Mesothelial cell of epicardium (in vitro differentiated cells): Measurements from ENCODE around the gene LATS2. TPM values are rescaled to one million over a fixed set of nuclear protein-coding genes. Genes with fewer than 3 reads are reported as not detected.
A peak's percentile ranks its signal among the peaks of the same experiment; 100 is the strongest.

ENCODE experiments used
- DNase-seq, 2 experiments: peaks; one replicate each; pipeline ENCODE4 v3.0.0; 2021; ENCODE audit warnings: low spot score in 2 of 2; ENCODE audit not compliant: unreplicated experiment in 2 of 2
- H3K27ac Mint-ChIP-seq: 2 replicates; pipeline ENCODE4 v1.8.0; 2021; ENCODE audit warnings: mixed read lengths
- H3K27me3 Mint-ChIP-seq: 2 replicates; pipeline ENCODE4 v1.8.0; 2021; ENCODE audit warnings: low read depth, mixed read lengths
- H3K36me3 Mint-ChIP-seq: 2 replicates; pipeline ENCODE4 v1.8.0; 2021; ENCODE audit warnings: mixed read lengths
- H3K4me1 Mint-ChIP-seq: 2 replicates; pipeline ENCODE4 v1.8.0; 2021; ENCODE audit warnings: mixed read lengths
- H3K4me3 Mint-ChIP-seq: 2 replicates; pipeline ENCODE4 v1.8.0; 2021; ENCODE audit warnings: mild to moderate bottlenecking, moderate library complexity, mixed read lengths
- H3K9me3 Mint-ChIP-seq: 2 replicates; pipeline ENCODE4 v1.8.0; 2021; ENCODE audit warnings: mixed read lengths
- total RNA-seq: library from RNA; stranded (reverse); gene quantifications from 3 replicates; pipeline ENCODE4 v1.2.1, GENCODE V29; 2021
- TF ChIP-seq, protein P1 (sequence below): fragments of 200-600 bp; sonication (generic); IDR thresholded peaks from one replicate; pipeline ENCODE4 v1.5.0; 2021; ENCODE audit warnings: antibody characterized with exemption; ENCODE audit not compliant: unreplicated experiment

Gene LATS2
- total RNA-seq, 1 donor from 2014 or later, result 30.2 TPM

DNA sequence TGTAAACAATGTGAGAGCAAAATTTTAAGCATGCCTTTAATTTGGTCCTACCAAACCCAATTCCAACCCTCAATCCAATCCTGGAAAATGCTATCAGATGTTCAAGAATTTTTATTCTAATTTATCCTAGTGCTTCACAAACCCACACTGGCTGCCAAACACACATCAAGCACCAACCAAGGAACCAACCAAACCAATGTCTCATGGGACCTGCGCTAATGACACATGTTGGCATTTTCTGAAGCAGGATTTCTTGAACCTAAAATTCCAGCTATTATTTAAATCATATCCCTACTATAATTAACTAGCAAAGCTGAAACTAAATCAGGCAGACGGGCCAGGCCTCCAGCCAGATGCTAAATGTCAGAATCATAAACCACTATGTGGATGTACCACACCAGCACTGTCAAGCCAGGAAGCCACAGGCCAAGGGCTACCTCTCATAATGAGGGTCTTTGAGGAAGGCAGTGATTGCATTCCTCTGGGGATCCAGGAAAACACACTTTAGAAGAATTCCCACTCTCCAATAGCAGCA is 5.8 kb downstream of the LATS2 start:
- no peak overlapping the region for H3K4me3 Mint-ChIP-seq
- TF ChIP-seq, protein P1, sequence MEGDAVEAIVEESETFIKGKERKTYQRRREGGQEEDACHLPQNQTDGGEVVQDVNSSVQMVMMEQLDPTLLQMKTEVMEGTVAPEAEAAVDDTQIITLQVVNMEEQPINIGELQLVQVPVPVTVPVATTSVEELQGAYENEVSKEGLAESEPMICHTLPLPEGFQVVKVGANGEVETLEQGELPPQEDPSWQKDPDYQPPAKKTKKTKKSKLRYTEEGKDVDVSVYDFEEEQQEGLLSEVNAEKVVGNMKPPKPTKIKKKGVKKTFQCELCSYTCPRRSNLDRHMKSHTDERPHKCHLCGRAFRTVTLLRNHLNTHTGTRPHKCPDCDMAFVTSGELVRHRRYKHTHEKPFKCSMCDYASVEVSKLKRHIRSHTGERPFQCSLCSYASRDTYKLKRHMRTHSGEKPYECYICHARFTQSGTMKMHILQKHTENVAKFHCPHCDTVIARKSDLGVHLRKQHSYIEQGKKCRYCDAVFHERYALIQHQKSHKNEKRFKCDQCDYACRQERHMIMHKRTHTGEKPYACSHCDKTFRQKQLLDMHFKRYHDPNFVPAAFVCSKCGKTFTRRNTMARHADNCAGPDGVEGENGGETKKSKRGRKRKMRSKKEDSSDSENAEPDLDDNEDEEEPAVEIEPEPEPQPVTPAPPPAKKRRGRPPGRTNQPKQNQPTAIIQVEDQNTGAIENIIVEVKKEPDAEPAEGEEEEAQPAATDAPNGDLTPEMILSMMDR, result no peak
- H3K36me3 Mint-ChIP-seq, result peaks cover 3% of the 10 kb centered on the region

DNA sequence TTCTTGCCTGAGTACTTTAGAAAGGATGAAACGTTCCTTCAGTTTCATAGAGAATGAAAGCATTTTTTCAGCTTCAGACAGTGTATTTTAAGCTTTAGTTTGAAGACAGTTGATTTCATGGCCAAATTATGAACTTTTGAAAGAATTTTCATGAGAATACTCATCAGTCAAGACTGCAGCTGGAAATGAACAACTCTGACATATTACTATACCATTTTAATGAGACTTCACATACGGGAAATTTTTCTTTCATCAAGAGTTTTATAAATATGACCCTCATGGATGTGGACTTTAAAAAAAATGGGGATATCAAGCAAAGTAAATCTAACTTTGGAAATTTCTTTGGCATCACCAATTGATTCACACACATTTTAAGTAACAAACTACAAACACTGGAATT is 6.4 kb downstream of the LATS2 start:
- Mint-ChIP-seq H3K9me3 (no peaks in the 10 kb centered on the region), H3K27ac (peak overlapping the region; percentile 75), H3K4me3 (no peak overlapping the region), H3K36me3 (peaks cover 3% of the 10 kb centered on the region), H3K27me3 (no peaks in the 10 kb centered on the region), H3K4me1 (peaks cover 42% of the 10 kb centered on the region)
- TF ChIP-seq, protein P1, result no peak
- no peak for DNase-seq

More for the DNA sequence above, 5.8 kb downstream of the LATS2 start:
- H3K9me3 Mint-ChIP-seq, result no peaks in the 10 kb centered on the region
- DNase-seq, result no peak
- H3K27me3 Mint-ChIP-seq, result no peaks in the 10 kb centered on the region
- no peak overlapping the region for H3K27ac Mint-ChIP-seq
- peaks cover 43% of the 10 kb centered on the region for H3K4me1 Mint-ChIP-seq

DNA sequence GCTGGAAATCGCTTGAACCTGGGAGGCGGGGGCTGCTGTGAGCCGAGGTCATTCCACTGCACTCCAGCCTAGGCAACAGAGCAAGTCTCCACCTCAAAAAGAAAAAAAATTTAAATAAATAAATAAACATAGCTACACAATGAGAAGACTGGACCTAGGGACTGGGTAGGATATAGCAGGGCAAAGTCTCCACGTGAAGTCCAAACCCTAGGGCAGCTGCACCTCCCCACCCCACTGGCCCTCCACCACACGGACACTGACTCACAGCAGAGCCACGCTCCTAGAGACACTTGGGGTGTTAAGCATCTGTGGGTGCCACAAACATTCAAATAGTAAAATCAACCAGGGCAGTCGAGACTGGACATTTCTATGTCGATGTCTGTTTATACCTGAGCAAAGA is 7.1 kb downstream of the LATS2 start:
- H3K9me3 Mint-ChIP-seq, result no peaks in the 10 kb centered on the region
- peaks cover 37% of the 10 kb centered on the region for H3K4me1 Mint-ChIP-seq
- H3K27me3 Mint-ChIP-seq, result no peaks in the 10 kb centered on the region
- H3K27ac Mint-ChIP-seq, result no peak overlapping the region
- H3K4me3 Mint-ChIP-seq, result no peak overlapping the region
- H3K36me3 Mint-ChIP-seq, result peaks cover 3% of the 10 kb centered on the region
- TF ChIP-seq, protein P1, result no peak
- DNase-seq, result no peak

DNA sequence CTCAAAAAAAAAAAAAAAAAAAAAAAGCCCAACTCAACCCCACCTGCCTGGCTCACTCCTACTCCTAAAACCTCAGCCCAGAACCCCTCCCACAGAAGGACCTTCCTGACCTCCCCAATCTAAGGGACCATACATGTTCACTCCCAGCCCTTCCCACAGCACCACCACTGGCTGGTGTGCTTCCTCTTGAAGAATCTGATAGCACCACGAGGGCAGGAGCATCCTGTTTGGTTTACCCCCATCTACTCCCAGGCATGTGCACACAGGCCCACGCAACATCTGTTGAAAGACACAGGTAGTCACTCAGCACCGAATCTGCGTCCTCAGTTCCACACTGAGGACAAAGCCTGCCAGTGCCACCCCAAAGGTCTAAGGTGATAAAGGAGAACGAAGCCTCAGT is 8.2 kb downstream of the LATS2 start:
- Mint-ChIP-seq H3K36me3 (peaks cover 3% of the 10 kb centered on the region), H3K9me3 (no peaks in the 10 kb centered on the region), H3K27ac (peak overlapping the region; percentile 48), H3K4me1 (peaks cover 28% of the 10 kb centered on the region), H3K27me3 (no peaks in the 10 kb centered on the region), H3K4me3 (no peak overlapping the region)
- DNase-seq, result no peak
- TF ChIP-seq, protein P1, result no peak

DNA sequence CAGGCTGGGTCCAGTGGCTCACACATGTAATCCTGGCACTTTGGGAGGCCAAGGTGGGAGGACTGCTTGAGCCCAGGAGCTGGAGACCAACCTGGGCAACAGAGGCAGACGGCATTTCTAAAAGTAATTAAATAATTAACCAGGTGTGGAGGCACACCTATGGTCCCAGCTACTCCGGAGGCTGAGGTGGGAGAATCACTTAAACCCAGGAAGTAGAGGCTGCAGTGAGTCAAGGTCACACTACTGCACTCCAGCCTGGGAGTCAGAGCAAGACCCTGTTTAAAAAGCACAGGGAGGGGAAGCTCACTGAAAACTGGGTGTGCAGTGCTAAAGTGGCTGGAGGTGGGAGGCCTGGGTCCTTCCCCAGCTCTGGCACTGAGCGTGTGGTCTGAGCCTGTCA is 9.7 kb downstream of the LATS2 start:
- Mint-ChIP-seq H3K36me3 (peaks cover 3% of the 10 kb centered on the region), H3K4me1 (peaks cover 19% of the 10 kb centered on the region), H3K27ac (no peak overlapping the region), H3K27me3 (no peaks in the 10 kb centered on the region), H3K4me3 (no peak overlapping the region), H3K9me3 (no peaks in the 10 kb centered on the region)
- TF ChIP-seq, protein P1, result no peak
- DNase-seq, result no peak
